ENCODE measurements around the gene MME.

Gene MME

GRCh38 chr3:155035553-155035952, 44.6 kb upstream of the MME start:
- no peak overlapping the region for H3K23ac ChIP-seq (ENCODE audit: low read depth, low read length, poor library complexity)
- no peak overlapping the region for H3K27ac ChIP-seq (replicated peaks; ENCODE audit: low read length)
- H3K18ac ChIP-seq (ENCODE audit: low read length): no peak overlapping the region
- no peak overlapping the region for H4K8ac ChIP-seq (ENCODE audit: low read depth, low read length)
- no peaks in the 10 kb centered on the region for H3K36me3 ChIP-seq (replicated peaks in 1 of 2; ENCODE audit: control insufficient read depth in 2 of 2, insufficient read depth in 2 of 2, low read length in 2 of 2)
- no peak overlapping the region for H3K14ac ChIP-seq (ENCODE audit: low read length)
- H3K4me3 ChIP-seq (ENCODE audit: low read length in 2 of 2): no peak overlapping the region
- DNase-seq (ENCODE audit: low spot score): no peak
- WGBS, 2 donors (ENCODE audit: extremely low coverage in 2 of 2, insufficient read length in 2 of 2, insufficient replicate concordance in 1 of 2): no CpG with 5 or more reads among the region's 2 CpGs
- no peak overlapping the region for H2BK12ac ChIP-seq (ENCODE audit: low read length)
- H2BK120ac ChIP-seq (ENCODE audit: low read depth, low read length): no peak overlapping the region
- no peak overlapping the region for H2BK15ac ChIP-seq (ENCODE audit: low read length)
- H3K27me3 ChIP-seq (ENCODE audit: control insufficient read depth in 3 of 3, insufficient read depth in 3 of 3, low read depth in 1 of 3, low read length in 3 of 3): no peaks in the 10 kb centered on the region
- H3K79me1 ChIP-seq (ENCODE audit: low read depth, low read length): peaks cover 1% of the 10 kb centered on the region
- no peak overlapping the region for H3K4me2 ChIP-seq (ENCODE audit: insufficient read depth, low read length, poor library complexity, severe bottlenecking)
- no peak overlapping the region for H4K91ac ChIP-seq (ENCODE audit: low read depth, low read length, poor library complexity)
- H2BK5ac ChIP-seq (ENCODE audit: low read length): no peak overlapping the region
- H3K9me3 ChIP-seq (replicated peaks in 1 of 2; ENCODE audit: control insufficient read depth in 2 of 2, insufficient read depth in 1 of 2, low read depth in 1 of 2, low read length in 2 of 2): no peaks in the 10 kb centered on the region
- H3K9ac ChIP-seq (ENCODE audit: low read depth, low read length, poor library complexity): no peak overlapping the region
- no peak overlapping the region for H2AFZ ChIP-seq (ENCODE audit: low read length)
- H3K4me1 ChIP-seq (ENCODE audit: control insufficient read depth in 2 of 2, insufficient read depth in 1 of 2, low read depth in 1 of 2, low read length in 2 of 2): no peaks in the 10 kb centered on the region
- H3K4ac ChIP-seq (ENCODE audit: low read length): no peak overlapping the region
- H2AK5ac ChIP-seq (ENCODE audit: low read depth, low read length): no peak overlapping the region

- no CpG with 5 or more reads among the region's 5 CpGs for WGBS, 2 donors (ENCODE audit: extremely low coverage in 2 of 2, insufficient read length in 2 of 2, insufficient replicate concordance in 1 of 2)
- no peak for DNase-seq (ENCODE audit: low spot score)
- no peak overlapping the region for H4K8ac ChIP-seq (ENCODE audit: low read depth, low read length)
Observed at GRCh38 chr3:155037508-155038202, 42.5 kb upstream of the MME start.

GRCh38 chr3:155038203-155038554, 41.9 kb upstream of the MME start:
- H3K18ac ChIP-seq (ENCODE audit: low read length): no peak overlapping the region
- no peak overlapping the region for H3K14ac ChIP-seq (ENCODE audit: low read length)
- H3K4me2 ChIP-seq (ENCODE audit: insufficient read depth, low read length, poor library complexity, severe bottlenecking): no peak overlapping the region
- H3K27me3 ChIP-seq (ENCODE audit: control insufficient read depth in 3 of 3, insufficient read depth in 3 of 3, low read depth in 1 of 3, low read length in 3 of 3): no peaks in the 10 kb centered on the region
- H3K4ac ChIP-seq (ENCODE audit: low read length): peak overlapping the region; percentile 17
- H2BK12ac ChIP-seq (ENCODE audit: low read length): no peak overlapping the region
- H3K4me3 ChIP-seq (ENCODE audit: low read length in 2 of 2): no peak overlapping the region
- peaks cover 1% of the 10 kb centered on the region for H3K79me1 ChIP-seq (ENCODE audit: low read depth, low read length)
- H2BK15ac ChIP-seq (ENCODE audit: low read length): no peak overlapping the region
- H2BK5ac ChIP-seq (ENCODE audit: low read length): no peak overlapping the region
- H2AFZ ChIP-seq (ENCODE audit: low read length): no peak overlapping the region
- no peaks in the 10 kb centered on the region for H3K9me3 ChIP-seq (replicated peaks in 1 of 2; ENCODE audit: control insufficient read depth in 2 of 2, insufficient read depth in 1 of 2, low read depth in 1 of 2, low read length in 2 of 2)
- no peak overlapping the region for H2BK120ac ChIP-seq (ENCODE audit: low read depth, low read length)
- H2AK5ac ChIP-seq (ENCODE audit: low read depth, low read length): no peak overlapping the region
- H3K27ac ChIP-seq (replicated peaks; ENCODE audit: low read length): no peak overlapping the region
- peak overlapping the region; percentile 82 for H4K91ac ChIP-seq (ENCODE audit: low read depth, low read length, poor library complexity)
- no CpG with 5 or more reads among the region's 2 CpGs for WGBS, 2 donors (ENCODE audit: extremely low coverage in 2 of 2, insufficient read length in 2 of 2, insufficient replicate concordance in 1 of 2)
- no peak overlapping the region for H3K23ac ChIP-seq (ENCODE audit: low read depth, low read length, poor library complexity)
- H3K4me1 ChIP-seq (ENCODE audit: control insufficient read depth in 2 of 2, insufficient read depth in 1 of 2, low read depth in 1 of 2, low read length in 2 of 2): no peaks in the 10 kb centered on the region
- no peak overlapping the region for H4K8ac ChIP-seq (ENCODE audit: low read depth, low read length)
- DNase-seq (ENCODE audit: low spot score): no peak
- H3K9ac ChIP-seq (ENCODE audit: low read depth, low read length, poor library complexity): no peak overlapping the region
- H3K36me3 ChIP-seq (replicated peaks in 1 of 2; ENCODE audit: control insufficient read depth in 2 of 2, insufficient read depth in 2 of 2, low read length in 2 of 2): no peaks in the 10 kb centered on the region

More at GRCh38 chr3:155037508-155038202, 42.5 kb upstream of the MME start:
- Histone ChIP-seq H2AFZ (ENCODE audit: low read length) (no peak overlapping the region), H2BK120ac (ENCODE audit: low read depth, low read length) (no peak overlapping the region), H3K14ac (ENCODE audit: low read length) (no peak overlapping the region), H3K18ac (ENCODE audit: low read length) (no peak overlapping the region), H3K4me3 (ENCODE audit: low read length in 2 of 2) (no peak overlapping the region), H3K4me1 (ENCODE audit: control insufficient read depth in 2 of 2, insufficient read depth in 1 of 2, low read depth in 1 of 2, low read length in 2 of 2) (no peaks in the 10 kb centered on the region), H3K27ac (replicated peaks; ENCODE audit: low read length) (no peak overlapping the region), H4K91ac (ENCODE audit: low read depth, low read length, poor library complexity) (peak overlapping the region; percentile 82), H2AK5ac (ENCODE audit: low read depth, low read length) (no peak overlapping the region), H3K4ac (ENCODE audit: low read length) (no peak overlapping the region), H3K27me3 (ENCODE audit: control insufficient read depth in 3 of 3, insufficient read depth in 3 of 3, low read depth in 1 of 3, low read length in 3 of 3) (no peaks in the 10 kb centered on the region), H3K23ac (ENCODE audit: low read depth, low read length, poor library complexity) (no peak overlapping the region), H2BK5ac (ENCODE audit: low read length) (no peak overlapping the region), H2BK15ac (ENCODE audit: low read length) (no peak overlapping the region), H3K9ac (ENCODE audit: low read depth, low read length, poor library complexity) (no peak overlapping the region), H2BK12ac (ENCODE audit: low read length) (no peak overlapping the region), H3K4me2 (ENCODE audit: insufficient read depth, low read length, poor library complexity, severe bottlenecking) (no peak overlapping the region), H3K36me3 (replicated peaks in 1 of 2; ENCODE audit: control insufficient read depth in 2 of 2, insufficient read depth in 2 of 2, low read length in 2 of 2) (no peaks in the 10 kb centered on the region), H3K9me3 (replicated peaks in 1 of 2; ENCODE audit: control insufficient read depth in 2 of 2, insufficient read depth in 1 of 2, low read depth in 1 of 2, low read length in 2 of 2) (no peaks in the 10 kb centered on the region), H3K79me1 (ENCODE audit: low read depth, low read length) (peaks cover 1% of the 10 kb centered on the region)

- Histone ChIP-seq H2BK5ac (ENCODE audit: low read length) (no peak overlapping the region), H2BK15ac (ENCODE audit: low read length) (no peak overlapping the region)
- no peak for DNase-seq (ENCODE audit: low spot score)
Observed at GRCh38 chr3:155046935-155047334, 33.2 kb upstream of the MME start.

More at GRCh38 chr3:155046935-155047334, 33.2 kb upstream of the MME start:
- Histone ChIP-seq H2BK12ac (ENCODE audit: low read length) (no peak overlapping the region), H3K27ac (replicated peaks; ENCODE audit: low read length) (no peak overlapping the region), H3K9ac (ENCODE audit: low read depth, low read length, poor library complexity) (no peak overlapping the region), H2AFZ (ENCODE audit: low read length) (no peak overlapping the region), H3K36me3 (replicated peaks in 1 of 2; ENCODE audit: control insufficient read depth in 2 of 2, insufficient read depth in 2 of 2, low read length in 2 of 2) (no peaks in the 10 kb centered on the region), H3K27me3 (ENCODE audit: control insufficient read depth in 3 of 3, insufficient read depth in 3 of 3, low read depth in 1 of 3, low read length in 3 of 3) (no peaks in the 10 kb centered on the region), H3K14ac (ENCODE audit: low read length) (no peak overlapping the region), H3K18ac (ENCODE audit: low read length) (no peak overlapping the region), H2AK5ac (ENCODE audit: low read depth, low read length) (no peak overlapping the region), H3K4me3 (ENCODE audit: low read length in 2 of 2) (no peak overlapping the region), H3K4me1 (ENCODE audit: control insufficient read depth in 2 of 2, insufficient read depth in 1 of 2, low read depth in 1 of 2, low read length in 2 of 2) (no peaks in the 10 kb centered on the region), H2BK120ac (ENCODE audit: low read depth, low read length) (no peak overlapping the region), H3K79me1 (ENCODE audit: low read depth, low read length) (no peaks in the 10 kb centered on the region), H3K23ac (ENCODE audit: low read depth, low read length, poor library complexity) (no peak overlapping the region), H4K8ac (ENCODE audit: low read depth, low read length) (no peak overlapping the region), H3K9me3 (replicated peaks in 1 of 2; ENCODE audit: control insufficient read depth in 2 of 2, insufficient read depth in 1 of 2, low read depth in 1 of 2, low read length in 2 of 2) (no peaks in the 10 kb centered on the region), H3K4me2 (ENCODE audit: insufficient read depth, low read length, poor library complexity, severe bottlenecking) (no peak overlapping the region), H4K91ac (ENCODE audit: low read depth, low read length, poor library complexity) (no peak overlapping the region), H3K4ac (ENCODE audit: low read length) (no peak overlapping the region)
